ENCODE measurements around the gene KCNH1. TPM values are rescaled to one million over a fixed set of nuclear protein-coding genes. Genes with fewer than 3 reads are reported as not detected.

The KCNH1 gene
- total RNA-seq, 1 experiment from 2014 or later, result not detected

GRCh38 chr1:210748796-210749195 is 385.2 kb downstream of the KCNH1 start:
- Histone ChIP-seq H3K79me2 (ENCODE audit: insufficient read depth, low read length) (no peaks in the 10 kb centered on the region), H3K36me3 (ENCODE audit: control insufficient read depth in 1 of 2, insufficient read depth in 2 of 2, low read length in 2 of 2) (no peaks in the 10 kb centered on the region), H3K9ac (ENCODE audit: low read length) (no peak overlapping the region), H2AFZ (ENCODE audit: low read depth, low read length, poor library complexity, severe bottlenecking) (no peak overlapping the region), H3K4me1 (ENCODE audit: control insufficient read depth in 1 of 2, insufficient read depth in 2 of 2, low read length in 2 of 2) (no peaks in the 10 kb centered on the region), H3K27me3 (ENCODE audit: insufficient read depth, low read length) (peaks cover 28% of the 10 kb centered on the region), H3K4me2 (ENCODE audit: low read length) (no peak overlapping the region), H3K27ac (ENCODE audit: low read depth, low read length) (no peak overlapping the region), H3K4me3 (replicated peaks in 1 of 2; ENCODE audit: low read depth in 1 of 2, low read length in 2 of 2) (no peak overlapping the region), H4K20me1 (ENCODE audit: insufficient read depth) (no peaks in the 10 kb centered on the region), H3K9me2 (ENCODE audit: insufficient read depth) (no peaks in the 10 kb centered on the region), H3K9me3 (ENCODE audit: control insufficient read depth in 1 of 2, insufficient read depth in 1 of 2, low read depth in 1 of 2, low read length in 2 of 2) (no peaks in the 10 kb centered on the region)
- ChIA-PET RAD21 (ENCODE audit: low non-redundant PET in 1 of 2, low total read pairs in 2 of 2, uncharacterized antibody in 2 of 2, unreplicated experiment in 2 of 2) (no interaction called here), CTCF (no interaction called here), POLR2A (no interaction called here)
- TF ChIP-seq SP1 (IDR thresholded peaks at IDR 0.05; ENCODE audit: low read depth) (no peak), ZBTB33 (IDR thresholded peaks at IDR 0.05; ENCODE audit: extremely low read depth, insufficient replicate concordance, low read length) (no peak), RAD21 (IDR thresholded peaks at IDR 0.05; ENCODE audit: low read depth) (no peak), JUND (IDR thresholded peaks at IDR 0.05) (no peak), SIN3A (IDR thresholded peaks at IDR 0.05; ENCODE audit: low read depth) (no peak), YY1 (IDR thresholded peaks at IDR 0.05; ENCODE audit: extremely low read depth, insufficient replicate concordance, low read depth, low read length) (no peak), POLR2A (IDR thresholded peaks at IDR 0.05; ENCODE audit: borderline replicate concordance, extremely low read depth, insufficient read depth, insufficient read length) (no peak), ZFX (IDR thresholded peaks at IDR 0.05) (no peak), POLR2AphosphoS5 (IDR thresholded peaks at IDR 0.05; ENCODE audit: low read depth, low read length) (no peak), ELF1 (IDR thresholded peaks at IDR 0.05; ENCODE audit: borderline replicate concordance, low read depth) (no peak)
- TF ChIP-seq, protein P1, sequence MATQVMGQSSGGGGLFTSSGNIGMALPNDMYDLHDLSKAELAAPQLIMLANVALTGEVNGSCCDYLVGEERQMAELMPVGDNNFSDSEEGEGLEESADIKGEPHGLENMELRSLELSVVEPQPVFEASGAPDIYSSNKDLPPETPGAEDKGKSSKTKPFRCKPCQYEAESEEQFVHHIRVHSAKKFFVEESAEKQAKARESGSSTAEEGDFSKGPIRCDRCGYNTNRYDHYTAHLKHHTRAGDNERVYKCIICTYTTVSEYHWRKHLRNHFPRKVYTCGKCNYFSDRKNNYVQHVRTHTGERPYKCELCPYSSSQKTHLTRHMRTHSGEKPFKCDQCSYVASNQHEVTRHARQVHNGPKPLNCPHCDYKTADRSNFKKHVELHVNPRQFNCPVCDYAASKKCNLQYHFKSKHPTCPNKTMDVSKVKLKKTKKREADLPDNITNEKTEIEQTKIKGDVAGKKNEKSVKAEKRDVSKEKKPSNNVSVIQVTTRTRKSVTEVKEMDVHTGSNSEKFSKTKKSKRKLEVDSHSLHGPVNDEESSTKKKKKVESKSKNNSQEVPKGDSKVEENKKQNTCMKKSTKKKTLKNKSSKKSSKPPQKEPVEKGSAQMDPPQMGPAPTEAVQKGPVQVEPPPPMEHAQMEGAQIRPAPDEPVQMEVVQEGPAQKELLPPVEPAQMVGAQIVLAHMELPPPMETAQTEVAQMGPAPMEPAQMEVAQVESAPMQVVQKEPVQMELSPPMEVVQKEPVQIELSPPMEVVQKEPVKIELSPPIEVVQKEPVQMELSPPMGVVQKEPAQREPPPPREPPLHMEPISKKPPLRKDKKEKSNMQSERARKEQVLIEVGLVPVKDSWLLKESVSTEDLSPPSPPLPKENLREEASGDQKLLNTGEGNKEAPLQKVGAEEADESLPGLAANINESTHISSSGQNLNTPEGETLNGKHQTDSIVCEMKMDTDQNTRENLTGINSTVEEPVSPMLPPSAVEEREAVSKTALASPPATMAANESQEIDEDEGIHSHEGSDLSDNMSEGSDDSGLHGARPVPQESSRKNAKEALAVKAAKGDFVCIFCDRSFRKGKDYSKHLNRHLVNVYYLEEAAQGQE (IDR thresholded peaks at IDR 0.05; ENCODE audit: low read depth), result no peak
- TF ChIP-seq, protein P2, sequence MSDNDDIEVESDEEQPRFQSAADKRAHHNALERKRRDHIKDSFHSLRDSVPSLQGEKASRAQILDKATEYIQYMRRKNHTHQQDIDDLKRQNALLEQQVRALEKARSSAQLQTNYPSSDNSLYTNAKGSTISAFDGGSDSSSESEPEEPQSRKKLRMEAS (IDR thresholded peaks at IDR 0.05), result no peak
- ATAC-seq, result no peak
- no TSS peak for BruUV-seq (replicated peaks)
- DNase-seq (ENCODE audit: low read depth, low spot score), result no peak
- intact Hi-C loops (cut with micrococcal nuclease), result no loop called here

All from HCT116 (cell line).